ENCODE data around the gene AGBL1.

Gene AGBL1

DNA sequence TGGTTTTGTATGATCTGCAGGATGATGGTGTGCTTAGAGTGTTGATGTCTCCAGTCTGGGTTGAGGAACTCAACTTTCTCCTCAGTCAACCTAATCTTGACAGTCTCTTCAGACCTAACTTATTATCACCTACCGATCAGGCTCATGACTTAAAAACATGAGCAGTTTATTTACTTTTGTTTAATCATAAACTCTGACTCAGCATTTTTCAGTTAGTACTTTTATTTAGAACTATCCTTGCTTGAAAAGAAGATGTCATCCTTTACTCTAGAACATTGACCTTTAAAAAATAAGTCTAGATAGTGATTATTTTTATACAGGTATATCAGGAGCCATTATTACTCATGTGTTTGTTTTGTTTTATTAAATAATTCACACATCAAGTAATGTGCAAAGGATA, 414.8 kb downstream of the AGBL1 start:
- H3K27me3 Mint-ChIP-seq (ENCODE audit: low read depth), result peaks cover 6% of the 10 kb centered on the region
- TF ChIP-seq, protein P1, sequence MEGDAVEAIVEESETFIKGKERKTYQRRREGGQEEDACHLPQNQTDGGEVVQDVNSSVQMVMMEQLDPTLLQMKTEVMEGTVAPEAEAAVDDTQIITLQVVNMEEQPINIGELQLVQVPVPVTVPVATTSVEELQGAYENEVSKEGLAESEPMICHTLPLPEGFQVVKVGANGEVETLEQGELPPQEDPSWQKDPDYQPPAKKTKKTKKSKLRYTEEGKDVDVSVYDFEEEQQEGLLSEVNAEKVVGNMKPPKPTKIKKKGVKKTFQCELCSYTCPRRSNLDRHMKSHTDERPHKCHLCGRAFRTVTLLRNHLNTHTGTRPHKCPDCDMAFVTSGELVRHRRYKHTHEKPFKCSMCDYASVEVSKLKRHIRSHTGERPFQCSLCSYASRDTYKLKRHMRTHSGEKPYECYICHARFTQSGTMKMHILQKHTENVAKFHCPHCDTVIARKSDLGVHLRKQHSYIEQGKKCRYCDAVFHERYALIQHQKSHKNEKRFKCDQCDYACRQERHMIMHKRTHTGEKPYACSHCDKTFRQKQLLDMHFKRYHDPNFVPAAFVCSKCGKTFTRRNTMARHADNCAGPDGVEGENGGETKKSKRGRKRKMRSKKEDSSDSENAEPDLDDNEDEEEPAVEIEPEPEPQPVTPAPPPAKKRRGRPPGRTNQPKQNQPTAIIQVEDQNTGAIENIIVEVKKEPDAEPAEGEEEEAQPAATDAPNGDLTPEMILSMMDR (IDR thresholded peaks at IDR 0.05; ENCODE audit: unreplicated experiment in 3 of 3), result no peak
- H3K4me1 Mint-ChIP-seq, result no peaks in the 10 kb centered on the region
- H3K36me3 Mint-ChIP-seq (ENCODE audit: low read depth), result no peaks in the 10 kb centered on the region
- no peak overlapping the region for H3K4me3 Mint-ChIP-seq
- no peak overlapping the region for H3K27ac Mint-ChIP-seq
- no peaks in the 10 kb centered on the region for H3K9me3 Mint-ChIP-seq

GRCh38 chr15:86502301-86502700, 422.6 kb downstream of the AGBL1 start:
- H3K27ac Mint-ChIP-seq, result no peak overlapping the region
- H3K27me3 Mint-ChIP-seq (ENCODE audit: low read depth), result no peaks in the 10 kb centered on the region
- no peak overlapping the region for H3K4me3 Mint-ChIP-seq
- no peaks in the 10 kb centered on the region for H3K36me3 Mint-ChIP-seq (ENCODE audit: low read depth)
- H3K9me3 Mint-ChIP-seq, result peaks cover 2% of the 10 kb centered on the region
- TF ChIP-seq, protein P1 (IDR thresholded peaks at IDR 0.05; ENCODE audit: unreplicated experiment in 3 of 3), result no peak
- no peaks in the 10 kb centered on the region for H3K4me1 Mint-ChIP-seq

GRCh38 chr15:86505951-86506350, 426.3 kb downstream of the AGBL1 start:
- TF ChIP-seq, protein P1 (IDR thresholded peaks at IDR 0.05; ENCODE audit: unreplicated experiment in 3 of 3), result no peak
- H3K4me1 Mint-ChIP-seq, result no peaks in the 10 kb centered on the region
- peaks cover 2% of the 10 kb centered on the region for H3K9me3 Mint-ChIP-seq
- no peak overlapping the region for H3K4me3 Mint-ChIP-seq
- H3K27ac Mint-ChIP-seq, result no peak overlapping the region
- peaks cover 3% of the 10 kb centered on the region for H3K27me3 Mint-ChIP-seq (ENCODE audit: low read depth)
- H3K36me3 Mint-ChIP-seq (ENCODE audit: low read depth), result no peaks in the 10 kb centered on the region

- no peaks in the 10 kb centered on the region for H3K36me3 Mint-ChIP-seq (ENCODE audit: low read depth)
- peaks cover 2% of the 10 kb centered on the region for H3K9me3 Mint-ChIP-seq
- no peaks in the 10 kb centered on the region for H3K4me1 Mint-ChIP-seq
Observed at GRCh38 chr15:86506401-86506800, 426.7 kb downstream of the AGBL1 start.

DNA sequence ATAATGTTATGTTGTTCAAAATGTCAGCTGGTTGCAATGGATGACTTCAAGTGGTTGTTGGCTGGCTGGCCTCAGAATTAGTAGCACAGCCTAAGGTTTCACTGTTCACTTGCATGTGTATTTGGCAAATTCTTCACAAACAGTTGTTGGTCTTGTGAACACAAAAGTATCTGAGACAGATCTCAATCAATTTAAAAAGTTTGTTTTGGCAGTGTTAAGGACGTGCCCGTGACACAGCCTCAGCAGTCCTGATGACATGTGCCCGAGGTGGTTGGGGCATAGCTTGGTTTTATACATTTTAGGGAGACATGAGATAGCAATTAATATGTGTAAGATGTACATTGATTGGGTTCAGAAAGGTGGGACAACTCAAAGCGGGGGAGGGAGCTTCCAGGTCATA, 436.0 kb downstream of the AGBL1 start:
- Mint-ChIP-seq H3K9me3 (no peaks in the 10 kb centered on the region), H3K36me3 (ENCODE audit: low read depth) (no peaks in the 10 kb centered on the region), H3K4me1 (no peaks in the 10 kb centered on the region), H3K4me3 (no peak overlapping the region), H3K27ac (no peak overlapping the region), H3K27me3 (ENCODE audit: low read depth) (peaks cover 5% of the 10 kb centered on the region)
- TF ChIP-seq, protein P1 (IDR thresholded peaks at IDR 0.05; ENCODE audit: unreplicated experiment in 3 of 3), result no peak

More at GRCh38 chr15:86506401-86506800, 426.7 kb downstream of the AGBL1 start:
- Mint-ChIP-seq H3K27me3 (ENCODE audit: low read depth) (peaks cover 3% of the 10 kb centered on the region), H3K4me3 (no peak overlapping the region), H3K27ac (no peak overlapping the region)
- TF ChIP-seq, protein P1 (IDR thresholded peaks at IDR 0.05; ENCODE audit: unreplicated experiment in 3 of 3), result no peak

GRCh38 chr15:86522721-86523120, 443.1 kb downstream of the AGBL1 start:
- H3K36me3 Mint-ChIP-seq (ENCODE audit: low read depth), result no peaks in the 10 kb centered on the region
- peaks cover 6% of the 10 kb centered on the region for H3K27me3 Mint-ChIP-seq (ENCODE audit: low read depth)
- no peak overlapping the region for H3K27ac Mint-ChIP-seq
- TF ChIP-seq, protein P1 (IDR thresholded peaks at IDR 0.05; ENCODE audit: unreplicated experiment in 3 of 3), result no peak
- H3K4me1 Mint-ChIP-seq, result no peaks in the 10 kb centered on the region
- no peaks in the 10 kb centered on the region for H3K9me3 Mint-ChIP-seq
- H3K4me3 Mint-ChIP-seq, result no peak overlapping the region

Measured in nephron (organoid).